ENCODE data around the gene NTSR1. TPM values are rescaled to one million over a fixed set of nuclear protein-coding genes. Genes with fewer than 3 reads are reported as not detected.

Gene NTSR1
- polyA plus RNA-seq, 3 donors: 0.35 to 2.5 (median 0.40) TPM

GRCh38 chr20:62670156-62670555 lies 38.5 kb upstream of the NTSR1 start:
- H3K36me3 Mint-ChIP-seq: peaks cover 2 to 4% of the 10 kb centered on the region in 2 donors

GRCh38 chr20:62670998-62671397 lies 37.6 kb upstream of the NTSR1 start:
- peaks cover 0 to 3% (median 2%) of the 10 kb centered on the region in 3 donors for H3K27me3 Mint-ChIP-seq (ENCODE audit: low read depth in 3 of 3)
- intact Hi-C loops (cut with micrococcal nuclease): no loop called here
- no peak for TF ChIP-seq CTCF (IDR thresholded peaks at IDR 0.05)
- peak overlapping the region in 1 of 7 donors; percentile 86 for H3K27ac Mint-ChIP-seq
- no peak overlapping the region for H2AFZ ChIP-seq (ENCODE audit: insufficient read depth, low read depth, low read length, poor library complexity, severe bottlenecking)
- peaks cover 48 to 90% of the 10 kb centered on the region in 2 donors for H3K4me1 ChIP-seq (ENCODE audit: control insufficient read depth in 1 of 2, insufficient read depth in 2 of 2, low read length in 2 of 2)
- peaks cover 70% of the 10 kb centered on the region for H3K4me1 Mint-ChIP-seq
- 89% methylated on average over 13 of the region's 17 CpGs for WGBS (ENCODE audit: insufficient coverage)
- H3K4me3 Mint-ChIP-seq: peak overlapping the region in 1 of 2 donors; percentile 39
- no peaks in the 10 kb centered on the region for H3K36me3 ChIP-seq (replicated peaks in 1 of 2; ENCODE audit: control insufficient read depth in 1 of 2, insufficient read depth in 2 of 2, low read length in 2 of 2)
- DNase-seq: no peak
- no peak overlapping the region for H3K4me3 ChIP-seq (replicated peaks in 1 of 3; ENCODE audit: low read depth in 2 of 3, low read length in 3 of 3)
- no peaks in the 10 kb centered on the region for H3K79me2 ChIP-seq (ENCODE audit: insufficient read depth, low read length)
- no peaks in the 10 kb centered on the region for H3K27me3 ChIP-seq (ENCODE audit: control insufficient read depth in 2 of 2, insufficient read depth in 2 of 2, low read length in 2 of 2)
- peaks cover 0 to 6% (median 0%) of the 10 kb centered on the region in 7 donors for H3K9me3 Mint-ChIP-seq
- H3K4me2 ChIP-seq (replicated peaks; ENCODE audit: extremely low read depth, low read length, poor library complexity, severe bottlenecking): no peak overlapping the region
- peaks cover 2 to 4% of the 10 kb centered on the region in 2 donors for H3K36me3 Mint-ChIP-seq
- H3K9me3 ChIP-seq (replicated peaks in 1 of 2; ENCODE audit: control insufficient read depth in 1 of 2, insufficient read depth in 1 of 2, low read length in 2 of 2): no peaks in the 10 kb centered on the region
- H3K9ac ChIP-seq (ENCODE audit: insufficient read depth, low read length, poor library complexity, severe bottlenecking): no peak overlapping the region
- H3K27ac ChIP-seq (ENCODE audit: low read depth in 1 of 2, low read length in 2 of 2): no peak overlapping the region
- no peaks in the 10 kb centered on the region for H4K20me1 ChIP-seq (ENCODE audit: insufficient read depth, low read length)

More at GRCh38 chr20:62670156-62670555, 38.5 kb upstream of the NTSR1 start:
- H2AFZ ChIP-seq (ENCODE audit: insufficient read depth, low read depth, low read length, poor library complexity, severe bottlenecking): no peak overlapping the region
- WGBS (ENCODE audit: insufficient coverage): 89% methylated on average over 9 of the region's 14 CpGs
- peaks cover 39 to 81% of the 10 kb centered on the region in 2 donors for H3K4me1 ChIP-seq (ENCODE audit: control insufficient read depth in 1 of 2, insufficient read depth in 2 of 2, low read length in 2 of 2)
- H3K27me3 ChIP-seq (ENCODE audit: control insufficient read depth in 2 of 2, insufficient read depth in 2 of 2, low read length in 2 of 2): no peaks in the 10 kb centered on the region
- H3K27ac Mint-ChIP-seq: no peak overlapping the region
- peaks cover 0 to 3% (median 1%) of the 10 kb centered on the region in 3 donors for H3K27me3 Mint-ChIP-seq (ENCODE audit: low read depth in 3 of 3)
- H3K9me3 ChIP-seq (replicated peaks in 1 of 2; ENCODE audit: control insufficient read depth in 1 of 2, insufficient read depth in 1 of 2, low read length in 2 of 2): no peaks in the 10 kb centered on the region
- no peak overlapping the region for H3K4me3 ChIP-seq (replicated peaks in 1 of 3; ENCODE audit: low read depth in 2 of 3, low read length in 3 of 3)
- H3K79me2 ChIP-seq (ENCODE audit: insufficient read depth, low read length): no peaks in the 10 kb centered on the region
- H3K9me3 Mint-ChIP-seq: peaks cover 0 to 6% (median 0%) of the 10 kb centered on the region in 7 donors
- no peaks in the 10 kb centered on the region for H3K36me3 ChIP-seq (replicated peaks in 1 of 2; ENCODE audit: control insufficient read depth in 1 of 2, insufficient read depth in 2 of 2, low read length in 2 of 2)
- H4K20me1 ChIP-seq (ENCODE audit: insufficient read depth, low read length): no peaks in the 10 kb centered on the region
- H3K27ac ChIP-seq (ENCODE audit: low read depth in 1 of 2, low read length in 2 of 2): no peak overlapping the region
- H3K4me2 ChIP-seq (replicated peaks; ENCODE audit: extremely low read depth, low read length, poor library complexity, severe bottlenecking): no peak overlapping the region
- H3K4me1 Mint-ChIP-seq: peaks cover 61% of the 10 kb centered on the region
- intact Hi-C loops (cut with micrococcal nuclease): no loop called here
- TF ChIP-seq CTCF (IDR thresholded peaks at IDR 0.05): no peak
- DNase-seq: no peak
- no peak overlapping the region for H3K4me3 Mint-ChIP-seq
- no peak overlapping the region for H3K9ac ChIP-seq (ENCODE audit: insufficient read depth, low read length, poor library complexity, severe bottlenecking)
